ENCODE measurements around the gene CCNJL. TPM values are rescaled to one million over a fixed set of nuclear protein-coding genes. Genes with fewer than 3 reads are reported as not detected.

The CCNJL gene
- polyA plus RNA-seq, 2 of the 4 experiments (the other 2 are of a cell fraction), result 7.4 to 16.2 TPM

DNA sequence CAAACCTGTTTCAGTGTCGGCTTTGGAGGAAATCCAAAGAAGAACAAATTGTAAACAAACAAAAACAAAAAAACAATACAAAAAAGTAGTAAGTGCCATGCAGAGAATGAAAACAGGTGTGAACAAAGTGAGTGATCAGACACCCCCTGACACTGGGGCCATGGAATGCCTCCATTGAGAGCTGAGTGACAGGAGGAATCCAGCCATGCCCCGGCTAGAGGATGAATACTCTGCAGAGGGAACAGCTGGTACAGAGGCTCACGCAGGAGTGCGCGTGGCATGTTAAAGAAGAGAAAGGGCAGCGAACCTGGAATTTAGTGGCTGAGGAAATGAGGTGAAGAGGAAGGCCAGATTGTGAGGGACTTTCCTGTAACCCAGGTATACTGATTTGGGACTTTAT is 15.5 kb upstream of the CCNJL start:
- POLR2A ChIA-PET, result no interaction called here
- Histone ChIP-seq H3K27ac (peak overlapping the region in 1 of 2 experiments; percentile 2; a peak in 1 of 6 replicates), H3K4me2 (no peak overlapping the region), H3K4me1 (0 out of 3 replicates have a peak, but pooled peaks cover 4% of the 10 kb centered on the region), H3K9me3 (no peaks in the 10 kb centered on the region), H3K4me3 (no peak overlapping the region)
- WGBS (ENCODE audit: missing lambda C conversion rate), result 81% methylated on average over 6 of the region's 6 CpGs
- no peak for ATAC-seq
- CTCF ChIA-PET, result interaction anchor here (1.4 to 4.5 kb wide), 3 partner anchors 17 to 306 kb away, joined by 5 to 24 read pairs (median 6); no protein-coding TSS in a partner anchor
- DNase-seq (ENCODE audit: low read depth in 1 of 2, low spot score in 1 of 2), result no peak
- no peak for FAIRE-seq
- TF ChIP-seq PBX3 (IDR thresholded peaks at IDR 0.05) (no peak), CEBPB (IDR thresholded peaks at IDR 0.05) (no peak), POLR2AphosphoS2 (conservative IDR thresholded peaks at IDR 0.05; ENCODE audit: low read length) (no peak), REST (IDR thresholded peaks at IDR 0.05) (no peak), NPAS2 (CRISPR knock-in tag; IDR thresholded peaks at IDR 0.05; ENCODE audit: borderline replicate concordance) (no peak), SREBF2 (IDR thresholded peaks at IDR 0.05) (no peak), KDM1A (IDR thresholded peaks at IDR 0.05; ENCODE audit: low read depth) (no peak), CBX2 (IDR thresholded peaks at IDR 0.05; ENCODE audit: borderline replicate concordance, low read depth) (no peak), ZFP36 (IDR thresholded peaks at IDR 0.05; ENCODE audit: borderline replicate concordance, partially characterized antibody) (no peak), ZNF302 (CRISPR knock-in tag; IDR thresholded peaks at IDR 0.05) (no peak), RFX5 (IDR thresholded peaks at IDR 0.05) (no peak), CBX8 (IDR thresholded peaks at IDR 0.05) (no peak)
- TF ChIP-seq, protein P1, sequence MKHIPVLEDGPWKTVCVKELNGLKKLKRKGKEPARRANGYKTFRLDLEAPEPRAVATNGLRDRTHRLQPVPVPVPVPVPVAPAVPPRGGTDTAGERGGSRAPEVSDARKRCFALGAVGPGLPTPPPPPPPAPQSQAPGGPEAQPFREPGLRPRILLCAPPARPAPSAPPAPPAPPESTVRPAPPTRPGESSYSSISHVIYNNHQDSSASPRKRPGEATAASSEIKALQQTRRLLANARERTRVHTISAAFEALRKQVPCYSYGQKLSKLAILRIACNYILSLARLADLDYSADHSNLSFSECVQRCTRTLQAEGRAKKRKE (CRISPR knock-in tag; IDR thresholded peaks at IDR 0.05; ENCODE audit: low read depth), result no peak

- H3K9me3 ChIP-seq, result no peaks in the 10 kb centered on the region
- H3K4me1 ChIP-seq, result 0 out of 3 replicates have a peak, but pooled peaks cover 4% of the 10 kb centered on the region
- H3K4me3 ChIP-seq, result no peak overlapping the region
- H3K27ac ChIP-seq, result no peak overlapping the region
- no peak for DNase-seq (ENCODE audit: low read depth in 1 of 2, low spot score in 1 of 2)
- no peak for ATAC-seq
- CTCF ChIA-PET, result interaction anchor here (0.7 to 4.5 kb wide), 5 partner anchors 18 to 305 kb away, joined by 3 to 24 read pairs (median 5); no protein-coding TSS in a partner anchor
- peak; percentile 28 for FAIRE-seq
- no peak overlapping the region for H3K4me2 ChIP-seq
- POLR2A ChIA-PET, result no interaction called here
- 68% methylated on average over 2 of the region's 2 CpGs for WGBS (ENCODE audit: missing lambda C conversion rate)
- TF ChIP-seq, protein P2, sequence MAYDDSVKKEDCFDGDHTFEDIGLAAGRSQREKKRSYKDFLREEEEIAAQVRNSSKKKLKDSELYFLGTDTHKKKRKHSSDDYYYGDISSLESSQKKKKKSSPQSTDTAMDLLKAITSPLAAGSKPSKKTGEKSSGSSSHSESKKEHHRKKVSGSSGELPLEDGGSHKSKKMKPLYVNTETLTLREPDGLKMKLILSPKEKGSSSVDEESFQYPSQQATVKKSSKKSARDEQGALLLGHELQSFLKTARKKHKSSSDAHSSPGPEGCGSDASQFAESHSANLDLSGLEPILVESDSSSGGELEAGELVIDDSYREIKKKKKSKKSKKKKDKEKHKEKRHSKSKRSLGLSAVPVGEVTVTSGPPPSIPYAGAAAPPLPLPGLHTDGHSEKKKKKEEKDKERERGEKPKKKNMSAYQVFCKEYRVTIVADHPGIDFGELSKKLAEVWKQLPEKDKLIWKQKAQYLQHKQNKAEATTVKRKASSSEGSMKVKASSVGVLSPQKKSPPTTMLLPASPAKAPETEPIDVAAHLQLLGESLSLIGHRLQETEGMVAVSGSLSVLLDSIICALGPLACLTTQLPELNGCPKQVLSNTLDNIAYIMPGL (CRISPR knock-in tag; IDR thresholded peaks at IDR 0.05; ENCODE audit: borderline replicate concordance), result no peak
- TF ChIP-seq EHF (CRISPR knock-in tag; IDR thresholded peaks at IDR 0.05), result no peak
- no peak for TF ChIP-seq EP300 (IDR thresholded peaks at IDR 0.05)
These were observed 14.6 kb upstream of the CCNJL start for GRCh38 chr5:160326981-160327380.

All from A549 (cell line).